HL-60 (cell line): ENCODE measurements around the gene CADM2.

Source experiments
- DNase-seq, 2 experiments: peaks; one replicate each; pipeline ENCODE4 v3.0.0-alpha.2; 2010 to 2020; ENCODE audit warnings: low read depth in 1 of 2, low spot score in 1 of 2
- H3K27ac ChIP-seq: fragments of 250-450 bp; sonication (Bioruptor Pico); replicated peaks from 2 replicates; pipeline ENCODE4 v1.5.1; 2020; ENCODE audit warnings: mild to moderate bottlenecking, moderate library complexity
- H3K27me3 ChIP-seq: fragments of 250-450 bp; sonication (Bioruptor Pico); 2 replicates; pipeline ENCODE4 v1.5.1; 2021; ENCODE audit warnings: mild to moderate bottlenecking, moderate library complexity; ENCODE audit not compliant: insufficient read depth, poor library complexity, severe bottlenecking
- H3K4me3 ChIP-seq: replicated peaks from 2 replicates; pipeline ENCODE4 v1.5.1; 2011; ENCODE audit warnings: mild to moderate bottlenecking, control low read depth, low read length; ENCODE audit not compliant: insufficient read depth
- GABPA ChIP-seq: IDR thresholded peaks from 2 replicates; pipeline ENCODE4 v1.6.1; 2012; ENCODE audit warnings: low read depth
- POLR2AphosphoS5 ChIP-seq: IDR thresholded peaks from 2 replicates; pipeline ENCODE4 v1.6.1; 2012; ENCODE audit warnings: low read depth
- REST ChIP-seq: IDR thresholded peaks from 2 replicates; pipeline ENCODE4 v1.6.1; 2012; ENCODE audit warnings: low read depth; ENCODE audit not compliant: insufficient replicate concordance
- SPI1 ChIP-seq: IDR thresholded peaks from 2 replicates; pipeline ENCODE4 v1.6.1; 2012; ENCODE audit warnings: low read depth, mild to moderate bottlenecking, borderline replicate concordance
- TF ChIP-seq, protein P1 (sequence below): IDR thresholded peaks from one replicate; pipeline ENCODE4 v1.5.1; 2011; ENCODE audit warnings: low read length, control low read depth, inconsistent platforms; ENCODE audit not compliant: insufficient read depth

CADM2 gene

DNA sequence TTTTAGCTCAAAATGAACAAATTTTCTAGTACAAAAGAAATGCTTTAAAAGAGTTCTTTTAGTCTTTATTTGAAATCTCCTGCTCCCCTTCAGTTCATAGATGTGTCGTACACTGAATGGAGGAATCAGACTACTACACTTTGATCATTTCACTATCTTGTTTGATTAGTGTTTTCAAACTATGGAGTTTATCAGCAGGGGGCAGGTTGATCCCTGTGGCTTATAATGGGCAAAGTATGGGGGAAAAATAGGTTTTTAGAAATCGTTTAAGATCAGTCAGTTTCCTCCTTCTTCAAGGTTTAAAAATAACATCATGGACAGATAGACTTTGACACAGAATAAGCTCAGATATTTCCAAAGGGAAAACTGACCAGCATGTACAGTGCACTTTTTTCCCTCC is 701.7 kb downstream of the CADM2 start:
- no peaks in the 10 kb centered on the region for H3K27me3 ChIP-seq
- H3K4me3 ChIP-seq: no peak overlapping the region
- H3K27ac ChIP-seq: no peak overlapping the region
- TF ChIP-seq REST: no peak
- TF ChIP-seq, protein P1, sequence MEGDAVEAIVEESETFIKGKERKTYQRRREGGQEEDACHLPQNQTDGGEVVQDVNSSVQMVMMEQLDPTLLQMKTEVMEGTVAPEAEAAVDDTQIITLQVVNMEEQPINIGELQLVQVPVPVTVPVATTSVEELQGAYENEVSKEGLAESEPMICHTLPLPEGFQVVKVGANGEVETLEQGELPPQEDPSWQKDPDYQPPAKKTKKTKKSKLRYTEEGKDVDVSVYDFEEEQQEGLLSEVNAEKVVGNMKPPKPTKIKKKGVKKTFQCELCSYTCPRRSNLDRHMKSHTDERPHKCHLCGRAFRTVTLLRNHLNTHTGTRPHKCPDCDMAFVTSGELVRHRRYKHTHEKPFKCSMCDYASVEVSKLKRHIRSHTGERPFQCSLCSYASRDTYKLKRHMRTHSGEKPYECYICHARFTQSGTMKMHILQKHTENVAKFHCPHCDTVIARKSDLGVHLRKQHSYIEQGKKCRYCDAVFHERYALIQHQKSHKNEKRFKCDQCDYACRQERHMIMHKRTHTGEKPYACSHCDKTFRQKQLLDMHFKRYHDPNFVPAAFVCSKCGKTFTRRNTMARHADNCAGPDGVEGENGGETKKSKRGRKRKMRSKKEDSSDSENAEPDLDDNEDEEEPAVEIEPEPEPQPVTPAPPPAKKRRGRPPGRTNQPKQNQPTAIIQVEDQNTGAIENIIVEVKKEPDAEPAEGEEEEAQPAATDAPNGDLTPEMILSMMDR: no peak
- TF ChIP-seq GABPA: no peak
- TF ChIP-seq POLR2AphosphoS5: no peak
- no peak for TF ChIP-seq SPI1
- no peak for DNase-seq

GRCh38 chr3:85662462-85662861 is 703.7 kb downstream of the CADM2 start:
- Histone ChIP-seq H3K27ac (no peak overlapping the region), H3K27me3 (no peaks in the 10 kb centered on the region), H3K4me3 (no peak overlapping the region)
- DNase-seq: no peak
- TF ChIP-seq REST (no peak), GABPA (no peak), SPI1 (no peak), POLR2AphosphoS5 (no peak)
- TF ChIP-seq, protein P1: no peak

GRCh38 chr3:85667744-85668143 is 709.0 kb downstream of the CADM2 start:
- H3K27ac ChIP-seq: no peak overlapping the region
- TF ChIP-seq GABPA (no peak), SPI1 (no peak), REST (no peak), POLR2AphosphoS5 (no peak)
- TF ChIP-seq, protein P1: no peak
- DNase-seq: no peak
- H3K4me3 ChIP-seq: no peak overlapping the region
- no peaks in the 10 kb centered on the region for H3K27me3 ChIP-seq
